ENCODE data around the gene PLEKHM3.

- TF ChIP-seq, protein P1, sequence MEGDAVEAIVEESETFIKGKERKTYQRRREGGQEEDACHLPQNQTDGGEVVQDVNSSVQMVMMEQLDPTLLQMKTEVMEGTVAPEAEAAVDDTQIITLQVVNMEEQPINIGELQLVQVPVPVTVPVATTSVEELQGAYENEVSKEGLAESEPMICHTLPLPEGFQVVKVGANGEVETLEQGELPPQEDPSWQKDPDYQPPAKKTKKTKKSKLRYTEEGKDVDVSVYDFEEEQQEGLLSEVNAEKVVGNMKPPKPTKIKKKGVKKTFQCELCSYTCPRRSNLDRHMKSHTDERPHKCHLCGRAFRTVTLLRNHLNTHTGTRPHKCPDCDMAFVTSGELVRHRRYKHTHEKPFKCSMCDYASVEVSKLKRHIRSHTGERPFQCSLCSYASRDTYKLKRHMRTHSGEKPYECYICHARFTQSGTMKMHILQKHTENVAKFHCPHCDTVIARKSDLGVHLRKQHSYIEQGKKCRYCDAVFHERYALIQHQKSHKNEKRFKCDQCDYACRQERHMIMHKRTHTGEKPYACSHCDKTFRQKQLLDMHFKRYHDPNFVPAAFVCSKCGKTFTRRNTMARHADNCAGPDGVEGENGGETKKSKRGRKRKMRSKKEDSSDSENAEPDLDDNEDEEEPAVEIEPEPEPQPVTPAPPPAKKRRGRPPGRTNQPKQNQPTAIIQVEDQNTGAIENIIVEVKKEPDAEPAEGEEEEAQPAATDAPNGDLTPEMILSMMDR (IDR thresholded peaks at IDR 0.05) = no peak
- no peak for TF ChIP-seq POLR2A (IDR thresholded peaks at IDR 0.05)
These were observed 213.1 kb downstream of the PLEKHM3 start for GRCh38 chr2:207812058-207812725.

Measured in adrenal gland (tissue), 5 donors.